T-helper 2 cell (primary cell): ENCODE measurements around the gene ARSI.

Experiments used
- DNase-seq, 5 experiments: peaks; one replicate each; pipeline versions ENCODE4 v3.0.0 to v3.0.0-alpha.2; 2012 to 2022

The ARSI gene

GRCh38 chr5:150326707-150327106, 24.0 kb upstream of the ARSI start:
- no peak for DNase-seq

GRCh38 chr5:150325426-150325825, 22.7 kb upstream of the ARSI start:
- DNase-seq: no peak

- DNase-seq: no peak
These were observed 21.1 kb upstream of the ARSI start for GRCh38 chr5:150323819-150324218.

GRCh38 chr5:150323092-150323491, 20.4 kb upstream of the ARSI start:
- no peak for DNase-seq

- DNase-seq: no peak
These were observed 19.5 kb upstream of the ARSI start for GRCh38 chr5:150322202-150322601.

- no peak for DNase-seq
These were observed 19.1 kb upstream of the ARSI start for GRCh38 chr5:150321784-150322183.

GRCh38 chr5:150321211-150321610, 18.5 kb upstream of the ARSI start:
- DNase-seq: no peak

GRCh38 chr5:150320044-150320613, 17.4 kb upstream of the ARSI start:
- DNase-seq: no peak

- DNase-seq: no peak
These were observed 16.7 kb upstream of the ARSI start for GRCh38 chr5:150319484-150319790.

- no peak for DNase-seq
These were observed 16.1 kb upstream of the ARSI start for GRCh38 chr5:150318613-150319483.

GRCh38 chr5:150317048-150318003, 14.6 kb upstream of the ARSI start:
- DNase-seq: no peak

GRCh38 chr5:150316320-150316719, 13.6 kb upstream of the ARSI start:
- no peak for DNase-seq

- no peak for DNase-seq
These were observed 12.5 kb upstream of the ARSI start for GRCh38 chr5:150315245-150315644.

GRCh38 chr5:150313921-150314716, 11.4 kb upstream of the ARSI start:
- DNase-seq: no peak

GRCh38 chr5:150313501-150313900, 10.8 kb upstream of the ARSI start:
- no peak for DNase-seq

GRCh38 chr5:150312518-150312917, 9.8 kb upstream of the ARSI start:
- no peak for DNase-seq

- no peak for DNase-seq
These were observed 8.4 kb upstream of the ARSI start for GRCh38 chr5:150311015-150311692.

GRCh38 chr5:150310246-150310645, 7.5 kb upstream of the ARSI start:
- no peak for DNase-seq

GRCh38 chr5:150309886-150310239, 7.2 kb upstream of the ARSI start:
- no peak for DNase-seq

- no peak for DNase-seq
These were observed 6.6 kb upstream of the ARSI start for GRCh38 chr5:150309101-150309885.
